ENCODE measurements around the gene ZBP1. TPM values are rescaled to one million over a fixed set of nuclear protein-coding genes. Genes with fewer than 3 reads are reported as not detected.

Gene ZBP1
- total RNA-seq, 1 donor from 2014 or later, result not detected

- Mint-ChIP-seq H3K4me1 (ENCODE audit: unreplicated experiment) (peaks cover 11% of the 10 kb centered on the region), H3K27me3 (peaks cover 14% of the 10 kb centered on the region), H3K27ac (no peak overlapping the region), H3K4me3 (no peak overlapping the region), H3K36me3 (no peaks in the 10 kb centered on the region), H3K9me3 (no peaks in the 10 kb centered on the region)
- DNase-seq (ENCODE audit: extremely low spot score, unreplicated experiment), result no peak
- TF ChIP-seq CTCF (conservative IDR thresholded peaks at IDR 0.05), result no peak
These were observed 985 bp downstream of the ZBP1 start for GRCh38 chr20:57619051-57619831.

- peaks cover 14% of the 10 kb centered on the region for H3K27me3 Mint-ChIP-seq
These were observed 1.5 kb downstream of the ZBP1 start for GRCh38 chr20:57618764-57619050.

GRCh38 chr20:57618091-57618763 lies 2.0 kb downstream of the ZBP1 start:
- Mint-ChIP-seq H3K4me1 (ENCODE audit: unreplicated experiment) (peaks cover 9% of the 10 kb centered on the region), H3K27ac (no peak overlapping the region), H3K36me3 (no peaks in the 10 kb centered on the region), H3K4me3 (no peak overlapping the region), H3K27me3 (peaks cover 14% of the 10 kb centered on the region), H3K9me3 (no peaks in the 10 kb centered on the region)
- DNase-seq (ENCODE audit: extremely low spot score, unreplicated experiment), result no peak
- TF ChIP-seq CTCF (conservative IDR thresholded peaks at IDR 0.05), result no peak

More at GRCh38 chr20:57618764-57619050, 1.5 kb downstream of the ZBP1 start:
- DNase-seq (ENCODE audit: extremely low spot score, unreplicated experiment), result no peak
- H3K4me3 Mint-ChIP-seq, result no peak overlapping the region
- H3K4me1 Mint-ChIP-seq (ENCODE audit: unreplicated experiment), result peaks cover 9% of the 10 kb centered on the region
- no peaks in the 10 kb centered on the region for H3K9me3 Mint-ChIP-seq
- no peak for TF ChIP-seq CTCF (conservative IDR thresholded peaks at IDR 0.05)
- no peak overlapping the region for H3K27ac Mint-ChIP-seq
- H3K36me3 Mint-ChIP-seq, result no peaks in the 10 kb centered on the region

GRCh38 chr20:57617079-57617795 lies 3.0 kb downstream of the ZBP1 start:
- no peaks in the 10 kb centered on the region for H3K9me3 Mint-ChIP-seq
- peak overlapping the region; percentile 26 for H3K27ac Mint-ChIP-seq
- TF ChIP-seq CTCF (conservative IDR thresholded peaks at IDR 0.05), result no peak
- H3K36me3 Mint-ChIP-seq, result no peaks in the 10 kb centered on the region
- peaks cover 4% of the 10 kb centered on the region for H3K4me1 Mint-ChIP-seq (ENCODE audit: unreplicated experiment)
- peak; percentile 57 for DNase-seq (ENCODE audit: extremely low spot score, unreplicated experiment)
- no peak overlapping the region for H3K4me3 Mint-ChIP-seq
- peaks cover 9% of the 10 kb centered on the region for H3K27me3 Mint-ChIP-seq

GRCh38 chr20:57616143-57616951 lies 3.9 kb downstream of the ZBP1 start:
- no peak overlapping the region for H3K4me3 Mint-ChIP-seq
- no peak overlapping the region for H3K27ac Mint-ChIP-seq
- no peaks in the 10 kb centered on the region for H3K36me3 Mint-ChIP-seq
- H3K9me3 Mint-ChIP-seq, result no peaks in the 10 kb centered on the region
- H3K27me3 Mint-ChIP-seq, result peaks cover 9% of the 10 kb centered on the region
- TF ChIP-seq CTCF (conservative IDR thresholded peaks at IDR 0.05), result no peak
- peak; percentile 61 for DNase-seq (ENCODE audit: extremely low spot score, unreplicated experiment)
- peaks cover 4% of the 10 kb centered on the region for H3K4me1 Mint-ChIP-seq (ENCODE audit: unreplicated experiment)

Measured in type B pancreatic cell (in vitro differentiated cells).